ENCODE data around the gene SPG11. TPM values are rescaled to one million over a fixed set of nuclear protein-coding genes. Genes with fewer than 3 reads are reported as not detected.

The SPG11 gene
- total and polyA plus RNA-seq, 10 of the 15 experiments (the other 5 are each of a cell fraction or from before 2014, with no cell fraction given): 22.1 to 85.1 (median 47.2) TPM

DNA sequence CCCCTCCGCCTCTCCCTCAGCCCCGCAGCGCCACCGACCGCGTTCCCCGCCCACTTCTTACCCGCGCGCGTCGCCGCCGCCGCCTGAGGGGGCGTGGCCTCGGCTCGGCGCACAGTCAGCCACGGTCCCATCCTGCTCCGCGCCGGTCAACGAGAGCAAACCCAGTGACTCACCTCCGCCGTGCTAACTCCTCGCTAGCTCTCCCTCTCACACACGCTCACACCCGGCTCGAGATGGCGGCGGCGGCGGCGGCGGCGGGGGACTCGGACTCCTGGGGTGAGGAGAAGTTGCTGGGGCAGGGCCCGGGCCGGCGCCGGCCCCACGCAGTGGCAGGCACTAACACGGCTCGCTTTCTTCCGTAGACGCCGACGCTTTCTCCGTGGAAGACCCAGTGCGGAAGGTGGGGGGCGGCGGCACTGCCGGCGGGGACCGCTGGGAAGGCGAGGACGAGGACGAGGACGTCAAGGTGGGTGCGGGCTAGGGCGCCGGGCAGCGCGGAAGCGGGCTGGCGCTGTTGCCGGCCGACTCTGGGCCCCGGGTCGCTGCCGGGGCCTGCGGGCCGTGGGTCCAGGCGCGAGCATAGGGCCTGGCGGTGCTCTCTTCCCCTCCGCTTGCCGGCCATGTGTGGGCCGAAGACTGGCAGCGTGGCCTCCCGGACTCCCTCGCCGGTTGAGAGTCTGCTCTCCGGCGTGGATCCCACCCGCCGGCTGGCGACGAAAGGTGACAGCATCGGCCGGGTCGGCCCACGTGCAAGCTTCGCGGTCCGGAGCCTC is 126.3 kb downstream of the SPG11 start, which contains the start of gene EIF3J:
TSS of gene EIF3J (plus strand) at position 186 of the 773 bp plus-strand sequence. CDS start at position 234, 48 bp downstream.
- intact Hi-C loops (cut with micrococcal nuclease; ENCODE audit: unreplicated experiment): no loop called here
- RAD21 ChIA-PET (ENCODE audit: unreplicated experiment): interaction anchor here (0.7 to 2.4 kb wide), 4 partner anchors 9 to 199 kb away, joined by 4 to 13 read pairs (median 4); partner anchors contain the start of gene TRIM69
- in situ Hi-C loops (cut with MboI): no loop called here
- BruUV-seq (replicated peaks): no TSS peak
- Histone ChIP-seq H3K36me3 (ENCODE audit: control insufficient read depth in 2 of 2, insufficient read depth in 2 of 2, low read length in 1 of 2) (no peaks in the 10 kb centered on the region), H2AFZ (ENCODE audit: control insufficient read depth, low read depth, low read length) (peak within 1 kb of the TSS; percentile 93), H3K9ac (ENCODE audit: control insufficient read depth, insufficient read depth, low read length) (peak within 1 kb of the TSS; percentile 80), H3K27me3 (replicated peaks in 1 of 2; ENCODE audit: control insufficient read depth in 2 of 2, insufficient read depth in 2 of 2, low read length in 1 of 2) (no peaks in the 10 kb centered on the region), H3K4me3 (peak within 1 kb of the TSS; percentile 72), H3K4me2 (ENCODE audit: control insufficient read depth, insufficient read depth) (peak within 1 kb of the TSS; percentile 96), H3K9me3 (replicated peaks; ENCODE audit: control insufficient read depth, insufficient read depth, low read length) (no peaks in the 10 kb centered on the region), H3K27ac (ENCODE audit: control insufficient read depth, insufficient read depth) (peak within 1 kb of the TSS; percentile 92), H4K20me1 (ENCODE audit: control insufficient read depth, insufficient read depth) (no peaks in the 10 kb centered on the region), H3K79me2 (ENCODE audit: control insufficient read depth, insufficient read depth, low read length) (peaks cover 48% of the 10 kb centered on the region), H3K4me1 (ENCODE audit: control insufficient read depth, insufficient read depth, low read length) (peaks cover 4% of the 10 kb centered on the region; the same call in 1 of the 2 replicates)
- CTCF ChIA-PET: interaction anchor here (0.7 to 2.3 kb wide), 3 partner anchors 9 to 41 kb away, joined by 3 to 10 read pairs (median 4); no protein-coding TSS in a partner anchor
- SMC1A ChIA-PET (ENCODE audit: uncharacterized antibody, unreplicated experiment): interaction anchor here (0.6 to 2.3 kb wide), 4 partner anchors 9 to 199 kb away, joined by 3 to 13 read pairs (median 6); no protein-coding TSS in a partner anchor
- DNase-seq (ENCODE audit: low read depth, low spot score) (peak; percentile 82), FAIRE-seq (no peak), ATAC-seq (peak; percentile 94)
- POLR2A ChIA-PET: interaction anchor here (0.5 to 2.2 kb wide), 9 partner anchors 9 to 486 kb away, joined by 3 to 24 read pairs (median 3); partner anchors contain the start of genes B2M and PATL2
- WGBS (ENCODE audit: insufficient coverage, insufficient replicate concordance, low lambda C conversion rate, missing lambda C conversion rate): under 1% methylated on average over 84 of the region's 97 CpGs
- no peak for TF ChIP-seq KAT2A (conservative IDR thresholded peaks at IDR 0.05; ENCODE audit: control insufficient read depth, low read depth, low read length)
- peak; percentile 70 for TF ChIP-seq MYC (IDR thresholded peaks at IDR 0.05; ENCODE audit: insufficient read depth, insufficient read length, insufficient replicate concordance, low read length, severe bottlenecking)
- peak; percentile 25 for TF ChIP-seq SP1 (IDR thresholded peaks at IDR 0.05; ENCODE audit: low read depth, low read length)
- TF ChIP-seq, protein P1, sequence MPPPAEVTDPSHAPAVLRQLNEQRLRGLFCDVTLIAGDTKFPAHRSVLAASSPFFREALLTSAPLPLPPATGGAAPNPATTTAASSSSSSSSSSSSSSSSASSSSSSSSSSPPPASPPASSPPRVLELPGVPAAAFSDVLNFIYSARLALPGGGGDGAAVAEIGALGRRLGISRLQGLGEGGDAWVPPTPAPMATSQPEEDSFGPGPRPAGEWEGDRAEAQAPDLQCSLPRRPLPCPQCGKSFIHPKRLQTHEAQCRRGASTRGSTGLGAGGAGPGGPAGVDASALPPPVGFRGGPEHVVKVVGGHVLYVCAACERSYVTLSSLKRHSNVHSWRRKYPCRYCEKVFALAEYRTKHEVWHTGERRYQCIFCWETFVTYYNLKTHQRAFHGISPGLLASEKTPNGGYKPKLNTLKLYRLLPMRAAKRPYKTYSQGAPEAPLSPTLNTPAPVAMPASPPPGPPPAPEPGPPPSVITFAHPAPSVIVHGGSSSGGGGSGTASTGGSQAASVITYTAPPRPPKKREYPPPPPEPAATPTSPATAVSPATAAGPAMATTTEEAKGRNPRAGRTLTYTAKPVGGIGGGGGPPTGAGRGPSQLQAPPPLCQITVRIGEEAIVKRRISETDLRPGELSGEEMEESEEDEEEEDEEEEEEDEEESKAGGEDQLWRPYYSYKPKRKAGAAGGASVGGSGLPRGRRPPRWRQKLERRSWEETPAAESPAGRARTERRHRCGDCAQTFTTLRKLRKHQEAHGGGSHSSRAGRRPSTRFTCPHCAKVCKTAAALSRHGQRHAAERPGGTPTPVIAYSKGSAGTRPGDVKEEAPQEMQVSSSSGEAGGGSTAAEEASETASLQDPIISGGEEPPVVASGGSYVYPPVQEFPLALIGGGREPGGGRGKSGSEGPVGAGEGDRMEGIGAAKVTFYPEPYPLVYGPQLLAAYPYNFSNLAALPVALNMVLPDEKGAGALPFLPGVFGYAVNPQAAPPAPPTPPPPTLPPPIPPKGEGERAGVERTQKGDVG (CRISPR knock-in tag; IDR thresholded peaks at IDR 0.05): no peak
- TF ChIP-seq WRNIP1 (IDR thresholded peaks at IDR 0.05; ENCODE audit: borderline replicate concordance, low read depth, low read length): no peak
- no peak for TF ChIP-seq NFYB (IDR thresholded peaks at IDR 0.05; ENCODE audit: insufficient read depth, low read depth, low read length)
- TF ChIP-seq, protein P2, sequence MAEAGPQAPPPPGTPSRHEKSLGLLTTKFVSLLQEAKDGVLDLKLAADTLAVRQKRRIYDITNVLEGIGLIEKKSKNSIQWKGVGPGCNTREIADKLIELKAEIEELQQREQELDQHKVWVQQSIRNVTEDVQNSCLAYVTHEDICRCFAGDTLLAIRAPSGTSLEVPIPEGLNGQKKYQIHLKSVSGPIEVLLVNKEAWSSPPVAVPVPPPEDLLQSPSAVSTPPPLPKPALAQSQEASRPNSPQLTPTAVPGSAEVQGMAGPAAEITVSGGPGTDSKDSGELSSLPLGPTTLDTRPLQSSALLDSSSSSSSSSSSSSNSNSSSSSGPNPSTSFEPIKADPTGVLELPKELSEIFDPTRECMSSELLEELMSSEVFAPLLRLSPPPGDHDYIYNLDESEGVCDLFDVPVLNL (IDR thresholded peaks at IDR 0.05; ENCODE audit: low read depth, low read length): no peak
- TF ChIP-seq, protein P3, sequence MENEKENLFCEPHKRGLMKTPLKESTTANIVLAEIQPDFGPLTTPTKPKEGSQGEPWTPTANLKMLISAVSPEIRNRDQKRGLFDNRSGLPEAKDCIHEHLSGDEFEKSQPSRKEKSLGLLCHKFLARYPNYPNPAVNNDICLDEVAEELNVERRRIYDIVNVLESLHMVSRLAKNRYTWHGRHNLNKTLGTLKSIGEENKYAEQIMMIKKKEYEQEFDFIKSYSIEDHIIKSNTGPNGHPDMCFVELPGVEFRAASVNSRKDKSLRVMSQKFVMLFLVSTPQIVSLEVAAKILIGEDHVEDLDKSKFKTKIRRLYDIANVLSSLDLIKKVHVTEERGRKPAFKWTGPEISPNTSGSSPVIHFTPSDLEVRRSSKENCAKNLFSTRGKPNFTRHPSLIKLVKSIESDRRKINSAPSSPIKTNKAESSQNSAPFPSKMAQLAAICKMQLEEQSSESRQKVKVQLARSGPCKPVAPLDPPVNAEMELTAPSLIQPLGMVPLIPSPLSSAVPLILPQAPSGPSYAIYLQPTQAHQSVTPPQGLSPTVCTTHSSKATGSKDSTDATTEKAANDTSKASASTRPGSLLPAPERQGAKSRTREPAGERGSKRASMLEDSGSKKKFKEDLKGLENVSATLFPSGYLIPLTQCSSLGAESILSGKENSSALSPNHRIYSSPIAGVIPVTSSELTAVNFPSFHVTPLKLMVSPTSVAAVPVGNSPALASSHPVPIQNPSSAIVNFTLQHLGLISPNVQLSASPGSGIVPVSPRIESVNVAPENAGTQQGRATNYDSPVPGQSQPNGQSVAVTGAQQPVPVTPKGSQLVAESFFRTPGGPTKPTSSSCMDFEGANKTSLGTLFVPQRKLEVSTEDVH (IDR thresholded peaks at IDR 0.05; ENCODE audit: low read depth, partially characterized antibody): no peak
- TF ChIP-seq, protein P4, sequence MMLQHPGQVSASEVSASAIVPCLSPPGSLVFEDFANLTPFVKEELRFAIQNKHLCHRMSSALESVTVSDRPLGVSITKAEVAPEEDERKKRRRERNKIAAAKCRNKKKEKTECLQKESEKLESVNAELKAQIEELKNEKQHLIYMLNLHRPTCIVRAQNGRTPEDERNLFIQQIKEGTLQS (IDR thresholded peaks at IDR 0.05; ENCODE audit: borderline replicate concordance, extremely low read depth, low read depth, low read length): no peak
- TF ChIP-seq, protein P5, sequence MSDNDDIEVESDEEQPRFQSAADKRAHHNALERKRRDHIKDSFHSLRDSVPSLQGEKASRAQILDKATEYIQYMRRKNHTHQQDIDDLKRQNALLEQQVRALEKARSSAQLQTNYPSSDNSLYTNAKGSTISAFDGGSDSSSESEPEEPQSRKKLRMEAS (IDR thresholded peaks at IDR 0.05; ENCODE audit: low read depth, low read length): peak; percentile 18
